ENCODE measurements around the gene SLC2A11.

Gene SLC2A11

GRCh38 chr22:23834406-23834792 lies 23.3 kb upstream of the SLC2A11 start:
- H3K4me1 ChIP-seq = peaks cover 14 to 43% (median 36%) of the 10 kb centered on the region in 10 experiments
- no peaks in the 10 kb centered on the region for H3K27me3 ChIP-seq
- no peak overlapping the region for H3K4me2 ChIP-seq
- H3K4me3 ChIP-seq = no peak overlapping the region
- H4K20me1 ChIP-seq = peaks cover 33 to 88% (median 74%) of the 10 kb centered on the region in 11 experiments; a peak in 21 of 22 replicates
- H3K9me3 ChIP-seq (replicated peaks in 1 of 11) = no peaks in the 10 kb centered on the region
- H3K36me3 ChIP-seq = peaks cover 69 to 82% (median 72%) of the 10 kb centered on the region in 11 experiments
- H3K27ac ChIP-seq = peak overlapping the region in 5 of 11 experiments; percentile 3 to 40 (median 12); a peak in 5 of 22 replicates
- peak overlapping the region in 5 of 11 experiments; percentile 24 to 76 (median 42); a peak in 8 of 22 replicates for H3K9ac ChIP-seq
- TF ChIP-seq Cebpa-rat (IDR thresholded peaks at IDR 0.05) = no peak

- TF ChIP-seq Cebpa-rat (IDR thresholded peaks at IDR 0.05) = no peak
- Histone ChIP-seq H3K27me3 (no peaks in the 10 kb centered on the region), H3K9me3 (replicated peaks in 1 of 11) (no peaks in the 10 kb centered on the region), H3K4me3 (no peak overlapping the region), H3K4me1 (peaks cover 14 to 48% (median 41%) of the 10 kb centered on the region in 10 experiments), H3K9ac (peak overlapping the region in 8 of 11 experiments; percentile 11 to 76 (median 41); a peak in 11 of 22 replicates), H3K4me2 (peak overlapping the region in 1 of 11 experiments; percentile 93; a peak in 2 of 22 replicates), H4K20me1 (peaks cover 29 to 82% (median 72%) of the 10 kb centered on the region in 11 experiments; a peak in 21 of 22 replicates), H3K36me3 (peaks cover 63 to 76% (median 67%) of the 10 kb centered on the region in 11 experiments), H3K27ac (peak overlapping the region in 5 of 11 experiments; percentile 3 to 44 (median 12); a peak in 7 of 22 replicates)
Measured at GRCh38 chr22:23834793-23835483, 22.7 kb upstream of the SLC2A11 start.

GRCh38 chr22:23835484-23836144 lies 22.1 kb upstream of the SLC2A11 start:
- Histone ChIP-seq H3K27me3 (no peaks in the 10 kb centered on the region), H3K4me2 (peak overlapping the region in 4 of 11 experiments; percentile 83 to 94 (median 94); a peak in 2 of 22 replicates), H3K4me3 (no peak overlapping the region), H4K20me1 (peaks cover 25 to 79% (median 71%) of the 10 kb centered on the region in 11 experiments; a peak in 21 of 22 replicates), H3K9me3 (replicated peaks in 1 of 11) (no peaks in the 10 kb centered on the region), H3K36me3 (peaks cover 57 to 69% (median 60%) of the 10 kb centered on the region in 11 experiments), H3K9ac (peak overlapping the region in 8 of 11 experiments; percentile 11 to 76 (median 41); a peak in 13 of 22 replicates), H3K4me1 (peaks cover 14 to 53% (median 47%) of the 10 kb centered on the region in 10 experiments), H3K27ac (peak overlapping the region in 3 of 11 experiments; percentile 3 to 44 (median 12); a peak in 6 of 22 replicates)
- TF ChIP-seq Cebpa-rat (IDR thresholded peaks at IDR 0.05) = no peak

- peaks cover 14 to 54% (median 48%) of the 10 kb centered on the region in 10 experiments for H3K4me1 ChIP-seq
- no peak for TF ChIP-seq Cebpa-rat (IDR thresholded peaks at IDR 0.05)
- H3K9ac ChIP-seq = peak overlapping the region in 7 of 11 experiments; percentile 24 to 76 (median 62); a peak in 11 of 22 replicates
- peaks cover 50 to 63% (median 53%) of the 10 kb centered on the region in 11 experiments for H3K36me3 ChIP-seq
- peak overlapping the region in 8 of 11 experiments; percentile 72 to 98 (median 94); a peak in 15 of 22 replicates for H3K4me2 ChIP-seq
- H4K20me1 ChIP-seq = peaks cover 20 to 73% (median 64%) of the 10 kb centered on the region in 11 experiments; a peak in 21 of 22 replicates
- peak overlapping the region in 1 of 11 experiments; percentile 44; a peak in 1 of 22 replicates for H3K27ac ChIP-seq
- no peak overlapping the region for H3K4me3 ChIP-seq
- no peaks in the 10 kb centered on the region for H3K27me3 ChIP-seq
- no peaks in the 10 kb centered on the region for H3K9me3 ChIP-seq (replicated peaks in 1 of 11)
Measured at GRCh38 chr22:23836281-23836680, 21.4 kb upstream of the SLC2A11 start.

GRCh38 chr22:23836692-23837495 lies 20.8 kb upstream of the SLC2A11 start:
- Histone ChIP-seq H3K27me3 (no peaks in the 10 kb centered on the region), H3K4me1 (peaks cover 14 to 60% (median 53%) of the 10 kb centered on the region in 10 experiments), H3K36me3 (peaks cover 44 to 57% (median 47%) of the 10 kb centered on the region in 11 experiments), H4K20me1 (peaks cover 14 to 66% (median 58%) of the 10 kb centered on the region in 11 experiments; a peak in 21 of 22 replicates), H3K4me3 (peak overlapping the region in 1 of 10 experiments; percentile 66; a peak in 2 of 20 replicates), H3K9ac (peak overlapping the region in 8 of 11 experiments; percentile 22 to 76 (median 65); a peak in 13 of 22 replicates), H3K27ac (peak overlapping the region in 4 of 11 experiments; percentile 42 to 66 (median 62); a peak in 4 of 22 replicates), H3K9me3 (replicated peaks in 1 of 11) (no peaks in the 10 kb centered on the region), H3K4me2 (peak overlapping the region; percentile 72 to 98 (median 93); a peak in 20 of 22 replicates)
- no peak for TF ChIP-seq Cebpa-rat (IDR thresholded peaks at IDR 0.05)

- peaks cover 38 to 51% (median 41%) of the 10 kb centered on the region in 11 experiments for H3K36me3 ChIP-seq
- H3K4me1 ChIP-seq = peaks cover 14 to 66% (median 59%) of the 10 kb centered on the region in 10 experiments
- H3K27ac ChIP-seq = peak overlapping the region in 5 of 11 experiments; percentile 42 to 66 (median 61); a peak in 9 of 22 replicates
- peak overlapping the region; percentile 72 to 98 (median 93) for H3K4me2 ChIP-seq
- H3K9me3 ChIP-seq (replicated peaks in 1 of 11) = no peaks in the 10 kb centered on the region
- H3K27me3 ChIP-seq = no peaks in the 10 kb centered on the region
- peaks cover 8 to 61% (median 52%) of the 10 kb centered on the region in 11 experiments; a peak in 20 of 22 replicates for H4K20me1 ChIP-seq
- H3K9ac ChIP-seq = peak overlapping the region in 7 of 11 experiments; percentile 22 to 76 (median 68); a peak in 12 of 22 replicates
- peak overlapping the region in 6 of 10 experiments; percentile 51 to 72 (median 58); a peak in 6 of 20 replicates for H3K4me3 ChIP-seq
- TF ChIP-seq Cebpa-rat (IDR thresholded peaks at IDR 0.05) = no peak
Measured at GRCh38 chr22:23837496-23837859, 20.2 kb upstream of the SLC2A11 start.

GRCh38 chr22:23837911-23838680 lies 19.6 kb upstream of the SLC2A11 start:
- Histone ChIP-seq H3K4me2 (peak overlapping the region; percentile 72 to 98 (median 93)), H3K9ac (peak overlapping the region in 10 of 11 experiments; percentile 33 to 76 (median 60); a peak in 20 of 22 replicates)

More at GRCh38 chr22:23837911-23838680, 19.6 kb upstream of the SLC2A11 start:
- H3K36me3 ChIP-seq = peaks cover 32 to 45% (median 35%) of the 10 kb centered on the region in 11 experiments
- no peaks in the 10 kb centered on the region for H3K27me3 ChIP-seq
- no peak for TF ChIP-seq Cebpa-rat (IDR thresholded peaks at IDR 0.05)
- H3K4me3 ChIP-seq = peak overlapping the region; percentile 49 to 72 (median 56)
- peak overlapping the region in 9 of 11 experiments; percentile 38 to 73 (median 52); a peak in 16 of 22 replicates for H3K27ac ChIP-seq
- peaks cover 14 to 72% (median 65%) of the 10 kb centered on the region in 10 experiments for H3K4me1 ChIP-seq
- no peaks in the 10 kb centered on the region for H3K9me3 ChIP-seq (replicated peaks in 1 of 11)
- peaks cover 2 to 54% (median 46%) of the 10 kb centered on the region in 11 experiments; a peak in 20 of 22 replicates for H4K20me1 ChIP-seq

Data from BLaER1 treated with 17β-estradiol and CSF1 and Interleukin-3, amounts not matched to agents 10 nM and 100 nM (cell line).